SH-SY5Y (cell line): ENCODE results near the gene IQCE.

Experiments used
- GATA2 ChIP-seq: IDR thresholded peaks from 2 replicates; pipeline ENCODE4 v1.6.1; 2011; ENCODE audit warnings: mild to moderate bottlenecking, low read depth, low read length
- GATA3 ChIP-seq: IDR thresholded peaks from 2 replicates; pipeline ENCODE4 v1.6.1; 2011; ENCODE audit warnings: low read depth, mild to moderate bottlenecking, low read length, moderate library complexity

DNA sequence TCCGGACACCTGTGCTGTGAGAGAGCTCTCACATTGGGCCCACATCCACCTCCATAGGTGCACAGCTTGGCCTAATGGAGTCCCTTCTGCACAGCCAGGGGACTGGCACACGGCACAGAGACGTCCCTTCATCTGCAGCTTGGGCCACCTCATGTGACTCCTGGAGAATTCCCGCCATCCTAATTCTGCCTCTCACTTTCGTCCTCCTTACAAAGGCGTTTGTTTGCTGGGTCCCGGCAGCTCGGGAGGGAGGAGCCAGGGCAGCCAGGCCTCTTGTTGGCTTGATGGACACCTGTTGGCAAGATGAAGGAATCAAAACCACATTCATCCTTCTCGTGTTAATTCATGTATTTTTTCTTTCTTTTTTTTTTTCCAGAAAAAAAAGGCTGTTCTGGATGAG is 42.3 kb downstream of the IQCE start:
- no peak for TF ChIP-seq GATA3
- TF ChIP-seq GATA2, result no peak
